Measurements from ENCODE around the gene ABCG5. TPM values are rescaled to one million over a fixed set of nuclear protein-coding genes. Genes with fewer than 3 reads are reported as not detected.

Gene ABCG5
- total and polyA plus RNA-seq, 7 donors, result 0.01 to 0.08 TPM; not detected in 5

GRCh38 chr2:43846140-43846793, 7.6 kb upstream of the ABCG5 start:
- ATAC-seq, result no peak
- peaks cover 0 to 2% (median 0%) of the 10 kb centered on the region in 3 donors for H3K27me3 ChIP-seq (ENCODE audit: insufficient read depth in 3 of 3, low read length in 2 of 3)
- DNase-seq, result no peak
- no peaks in the 10 kb centered on the region for H3K9me3 ChIP-seq
- H3K27ac ChIP-seq, result no peak overlapping the region
- intact Hi-C loops (cut with DNase I), result no loop called here
- WGBS, 3 donors, result 87 to 93% (median 92%) methylated on average over 5 of the region's 5 CpGs
- H3K36me3 ChIP-seq (ENCODE audit: insufficient read depth in 1 of 2, low read depth in 1 of 2), result no peaks in the 10 kb centered on the region
- no peak for TF ChIP-seq CTCF (IDR thresholded peaks at IDR 0.05)
- no peaks in the 10 kb centered on the region for H3K4me1 ChIP-seq
- no peak overlapping the region for H3K4me3 ChIP-seq

- Histone ChIP-seq H3K36me3 (ENCODE audit: insufficient read depth in 1 of 2, low read depth in 1 of 2) (no peaks in the 10 kb centered on the region), H3K9me3 (no peaks in the 10 kb centered on the region), H3K27ac (no peak overlapping the region), H3K4me1 (no peaks in the 10 kb centered on the region), H3K4me3 (no peak overlapping the region), H3K27me3 (ENCODE audit: insufficient read depth in 3 of 3, low read length in 2 of 3) (peaks cover 0 to 2% (median 0%) of the 10 kb centered on the region in 3 donors)
- DNase-seq, result no peak
- no peak for TF ChIP-seq CTCF (IDR thresholded peaks at IDR 0.05)
- 82 to 89% (median 82%) methylated on average over 1 of the region's 1 CpG for WGBS, 3 donors
- intact Hi-C loops (cut with DNase I), result no loop called here
- no peak for ATAC-seq
These were observed 6.5 kb upstream of the ABCG5 start for GRCh38 chr2:43845181-43845580.

- TF ChIP-seq CTCF (IDR thresholded peaks at IDR 0.05), result no peak
- intact Hi-C loops (cut with DNase I), result no loop called here
- no peaks in the 10 kb centered on the region for H3K9me3 ChIP-seq
- no peak for DNase-seq
- no peak for ATAC-seq
- H3K4me3 ChIP-seq, result no peak overlapping the region
- no peaks in the 10 kb centered on the region for H3K4me1 ChIP-seq
- H3K27me3 ChIP-seq (ENCODE audit: insufficient read depth in 3 of 3, low read length in 2 of 3), result peaks cover 0 to 2% (median 0%) of the 10 kb centered on the region in 3 donors
- H3K27ac ChIP-seq, result no peak overlapping the region
- 87 to 88% (median 87%) methylated on average over 9 of the region's 9 CpGs for WGBS, 3 donors
- no peaks in the 10 kb centered on the region for H3K36me3 ChIP-seq (ENCODE audit: insufficient read depth in 1 of 2, low read depth in 1 of 2)
These were observed 4.2 kb upstream of the ABCG5 start for GRCh38 chr2:43842866-43843226.

- 85 to 92% (median 88%) methylated on average over 14 of the region's 14 CpGs for WGBS, 3 donors
- Histone ChIP-seq H3K36me3 (ENCODE audit: insufficient read depth in 1 of 2, low read depth in 1 of 2) (no peaks in the 10 kb centered on the region), H3K27me3 (ENCODE audit: insufficient read depth in 3 of 3, low read length in 2 of 3) (peaks cover 0 to 2% (median 0%) of the 10 kb centered on the region in 3 donors), H3K9me3 (no peaks in the 10 kb centered on the region), H3K4me3 (no peak overlapping the region), H3K27ac (no peak overlapping the region), H3K4me1 (no peaks in the 10 kb centered on the region)
- DNase-seq (no peak), ATAC-seq (no peak)
- intact Hi-C loops (cut with DNase I), result no loop called here
- no peak for TF ChIP-seq CTCF (IDR thresholded peaks at IDR 0.05)
These were observed 3.6 kb upstream of the ABCG5 start for GRCh38 chr2:43841949-43842865.

All from psoas muscle (tissue), 8 donors.